Neuron (in vitro differentiated cells): ENCODE results near the gene NOTCH1.

Experiments used
- H2AFZ ChIP-seq: one replicate; pipeline ENCODE4 v1.6.1; 2013; ENCODE audit warnings: low read depth, mild to moderate bottlenecking, inconsistent platforms, low read length, moderate library complexity
- H3K27me3 ChIP-seq: one replicate; pipeline ENCODE4 v1.6.1; 2013; ENCODE audit warnings: low read length; ENCODE audit not compliant: insufficient read depth
- H3K36me3 ChIP-seq: one replicate; pipeline ENCODE4 v1.6.1; 2013; ENCODE audit warnings: low read length; ENCODE audit not compliant: insufficient read depth
- H3K4me1 ChIP-seq: one replicate; pipeline ENCODE4 v1.6.1; 2013; ENCODE audit warnings: low read length; ENCODE audit not compliant: insufficient read depth
- H3K4me3 ChIP-seq: 2 replicates; pipeline ENCODE4 v1.5.1; 2013; ENCODE audit warnings: mild to moderate bottlenecking, low read length, moderate library complexity
- H3K9me3 ChIP-seq: one replicate; pipeline ENCODE4 v1.6.1; 2013; ENCODE audit warnings: low read length

Gene NOTCH1

DNA sequence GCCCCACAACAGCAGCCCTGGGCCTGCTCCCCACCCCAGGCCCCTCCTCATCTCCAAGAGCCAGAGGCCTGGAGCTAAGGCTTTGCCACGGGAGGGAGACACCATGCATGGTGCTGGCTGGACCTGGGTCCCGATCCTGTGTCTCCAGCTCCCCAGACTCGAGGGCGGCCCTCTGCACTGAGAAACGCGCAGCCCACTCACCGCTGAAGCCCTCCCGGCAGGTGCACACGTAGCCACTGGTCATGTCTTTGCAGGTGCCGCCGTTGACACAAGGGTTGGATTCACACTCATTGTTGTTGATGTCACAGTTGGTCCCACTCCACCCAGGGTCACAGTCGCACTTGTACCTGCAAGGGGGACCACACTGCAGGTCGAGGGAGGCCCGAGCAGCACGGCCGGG lies 32.7 kb downstream of the NOTCH1 start:
- no peak overlapping the region for H2AFZ ChIP-seq
- no peaks in the 10 kb centered on the region for H3K9me3 ChIP-seq
- no peak overlapping the region for H3K4me3 ChIP-seq
- H3K36me3 ChIP-seq, result peaks cover 90% of the 10 kb centered on the region
- no peaks in the 10 kb centered on the region for H3K27me3 ChIP-seq
- H3K4me1 ChIP-seq, result peaks cover 6% of the 10 kb centered on the region

DNA sequence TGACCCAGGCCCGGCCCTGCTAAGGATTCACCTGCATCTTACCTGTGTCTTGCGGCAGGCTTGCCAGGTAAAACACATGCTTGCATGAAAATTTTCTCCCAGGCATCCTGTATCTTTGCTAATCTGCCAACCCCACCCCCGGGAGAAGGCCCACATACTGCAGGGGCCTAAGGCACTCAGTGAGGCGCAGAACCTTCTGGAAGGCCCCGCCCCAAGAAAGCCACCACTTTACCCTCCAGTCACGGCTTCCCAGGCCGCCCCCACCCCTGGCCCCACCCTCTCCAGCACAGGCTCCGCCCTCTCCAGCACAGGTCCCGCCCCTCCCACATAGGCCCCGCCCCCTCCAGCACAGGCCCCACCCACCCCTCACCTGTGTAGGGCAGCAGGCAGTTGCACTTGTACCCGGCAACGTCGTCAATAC lies 33.2 kb downstream of the NOTCH1 start:
- no peak overlapping the region for H2AFZ ChIP-seq
- H3K4me1 ChIP-seq, result peaks cover 6% of the 10 kb centered on the region
- H3K9me3 ChIP-seq, result no peaks in the 10 kb centered on the region
- H3K4me3 ChIP-seq, result no peak overlapping the region
- no peaks in the 10 kb centered on the region for H3K27me3 ChIP-seq
- peaks cover 90% of the 10 kb centered on the region for H3K36me3 ChIP-seq

DNA sequence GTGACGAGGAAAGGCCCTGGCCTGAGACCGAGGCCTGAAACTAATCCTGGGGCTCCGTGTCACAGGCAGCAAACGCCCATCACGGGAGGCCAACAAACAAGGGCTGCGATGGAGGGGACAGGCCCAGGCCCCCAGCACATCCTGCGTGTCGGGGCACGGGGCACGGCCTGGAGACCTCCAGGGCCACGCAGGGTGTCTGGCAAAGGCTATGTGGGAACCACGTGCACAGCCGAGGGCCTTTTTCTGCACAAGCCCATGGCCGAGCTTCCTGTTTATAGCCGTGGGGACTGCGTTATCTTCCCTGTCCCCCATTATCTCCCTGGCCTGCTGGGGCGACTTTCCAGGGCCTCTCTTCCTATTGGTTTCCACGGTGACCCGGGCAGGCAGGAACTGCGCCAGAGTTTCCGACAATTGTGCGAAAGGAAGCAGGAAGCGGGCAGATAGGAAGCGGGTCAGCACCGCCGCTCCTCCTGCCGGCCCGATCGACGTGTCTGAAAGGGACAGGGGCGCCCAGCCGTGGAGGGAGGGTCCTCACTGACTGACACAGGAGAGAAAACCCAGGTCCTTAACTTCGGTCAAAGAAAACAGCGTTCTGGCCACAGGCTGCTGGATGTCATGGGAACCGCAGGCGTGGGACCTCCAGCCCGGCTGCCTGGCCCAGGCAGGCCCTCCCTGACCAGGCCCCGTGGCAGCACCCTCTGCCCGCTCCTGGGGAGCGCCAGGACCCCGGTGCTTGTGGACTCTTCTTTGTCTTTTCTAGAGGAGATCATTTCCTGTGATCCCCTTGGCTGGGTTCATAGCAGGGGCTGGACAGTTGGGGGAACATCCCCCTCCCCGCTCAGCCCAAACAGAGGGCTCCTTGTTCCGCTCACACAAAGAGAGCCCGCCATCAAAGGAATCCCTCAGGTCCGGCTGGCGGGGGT lies 33.9 kb downstream of the NOTCH1 start:
- no peaks in the 10 kb centered on the region for H3K27me3 ChIP-seq
- H2AFZ ChIP-seq, result no peak overlapping the region
- peaks cover 6% of the 10 kb centered on the region for H3K4me1 ChIP-seq
- no peaks in the 10 kb centered on the region for H3K9me3 ChIP-seq
- H3K4me3 ChIP-seq, result no peak overlapping the region
- peaks cover 91% of the 10 kb centered on the region for H3K36me3 ChIP-seq

DNA sequence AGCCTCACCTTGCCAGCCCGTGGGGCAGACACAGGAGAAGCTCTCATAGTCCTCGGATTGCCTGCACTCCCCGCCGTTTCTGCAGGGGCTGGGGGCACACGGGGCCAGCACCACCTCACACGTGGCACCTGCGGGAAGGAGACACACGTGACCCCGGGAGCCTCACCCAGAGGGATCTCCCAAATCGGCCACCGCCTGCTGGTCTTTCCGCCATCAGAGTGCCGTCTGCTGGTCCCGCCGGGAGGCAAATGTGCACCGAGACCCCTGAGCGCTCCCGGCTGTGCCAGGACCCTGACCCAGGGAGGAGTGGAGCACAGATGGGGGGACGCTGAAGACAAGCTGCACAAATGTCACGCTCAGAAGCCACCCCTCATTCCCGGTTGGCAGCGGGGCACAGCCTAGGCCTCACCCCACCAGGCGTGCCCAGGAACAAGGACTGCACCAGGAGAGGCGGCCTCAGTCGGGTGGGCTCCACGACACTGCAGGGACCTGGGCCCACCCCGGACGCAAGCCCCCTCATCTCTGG lies 34.6 kb downstream of the NOTCH1 start:
- no peak overlapping the region for H2AFZ ChIP-seq
- H3K36me3 ChIP-seq, result peaks cover 94% of the 10 kb centered on the region
- H3K9me3 ChIP-seq, result no peaks in the 10 kb centered on the region
- no peaks in the 10 kb centered on the region for H3K4me1 ChIP-seq
- H3K4me3 ChIP-seq, result no peak overlapping the region
- no peaks in the 10 kb centered on the region for H3K27me3 ChIP-seq

DNA sequence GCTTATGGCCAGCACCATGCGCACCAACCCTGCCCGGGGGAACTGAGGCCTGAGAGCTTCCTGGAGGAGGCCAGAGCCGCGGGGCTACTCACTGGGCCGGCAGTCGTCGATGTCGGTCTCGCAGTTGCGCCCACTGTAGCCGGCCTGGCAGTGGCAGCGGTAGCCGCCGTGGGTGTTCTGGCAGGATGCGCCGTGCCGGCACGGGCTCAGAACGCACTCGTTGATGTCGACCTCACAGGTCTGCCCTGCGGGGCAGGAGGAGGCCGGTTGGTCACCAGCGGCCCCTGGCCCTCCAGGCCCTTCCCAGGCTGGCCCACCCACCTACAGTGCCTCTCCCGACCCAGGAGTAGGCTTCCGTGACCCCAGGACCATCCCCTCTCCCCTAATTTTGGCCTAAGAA lies 35.3 kb downstream of the NOTCH1 start:
- no peaks in the 10 kb centered on the region for H3K9me3 ChIP-seq
- peaks cover 93% of the 10 kb centered on the region for H3K36me3 ChIP-seq
- H3K4me3 ChIP-seq, result no peak overlapping the region
- H3K27me3 ChIP-seq, result no peaks in the 10 kb centered on the region
- no peak overlapping the region for H2AFZ ChIP-seq
- H3K4me1 ChIP-seq, result no peaks in the 10 kb centered on the region

DNA sequence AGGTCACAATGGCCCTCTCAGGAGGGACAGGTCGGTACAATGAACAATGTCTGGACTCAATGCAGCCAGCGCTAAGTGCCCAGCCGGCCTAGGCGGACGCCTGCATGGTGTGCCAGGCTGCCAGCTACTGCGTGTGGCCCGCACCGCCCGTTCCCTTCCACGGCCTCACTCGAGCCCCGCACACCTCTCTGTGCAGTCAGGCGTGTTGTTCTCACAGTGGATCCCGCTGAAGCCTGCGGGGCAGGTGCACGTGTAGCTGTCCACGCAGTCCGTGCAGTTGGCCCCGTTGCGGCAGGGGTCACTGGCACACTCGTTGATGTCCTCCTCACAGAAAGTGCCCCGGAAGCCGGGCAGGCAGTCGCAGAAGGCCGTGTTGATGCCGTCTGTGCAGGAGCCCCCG lies 36.3 kb downstream of the NOTCH1 start:
- Histone ChIP-seq H3K36me3 (peaks cover 93% of the 10 kb centered on the region), H3K27me3 (no peaks in the 10 kb centered on the region), H2AFZ (no peak overlapping the region), H3K9me3 (no peaks in the 10 kb centered on the region), H3K4me1 (no peaks in the 10 kb centered on the region), H3K4me3 (no peak overlapping the region)

DNA sequence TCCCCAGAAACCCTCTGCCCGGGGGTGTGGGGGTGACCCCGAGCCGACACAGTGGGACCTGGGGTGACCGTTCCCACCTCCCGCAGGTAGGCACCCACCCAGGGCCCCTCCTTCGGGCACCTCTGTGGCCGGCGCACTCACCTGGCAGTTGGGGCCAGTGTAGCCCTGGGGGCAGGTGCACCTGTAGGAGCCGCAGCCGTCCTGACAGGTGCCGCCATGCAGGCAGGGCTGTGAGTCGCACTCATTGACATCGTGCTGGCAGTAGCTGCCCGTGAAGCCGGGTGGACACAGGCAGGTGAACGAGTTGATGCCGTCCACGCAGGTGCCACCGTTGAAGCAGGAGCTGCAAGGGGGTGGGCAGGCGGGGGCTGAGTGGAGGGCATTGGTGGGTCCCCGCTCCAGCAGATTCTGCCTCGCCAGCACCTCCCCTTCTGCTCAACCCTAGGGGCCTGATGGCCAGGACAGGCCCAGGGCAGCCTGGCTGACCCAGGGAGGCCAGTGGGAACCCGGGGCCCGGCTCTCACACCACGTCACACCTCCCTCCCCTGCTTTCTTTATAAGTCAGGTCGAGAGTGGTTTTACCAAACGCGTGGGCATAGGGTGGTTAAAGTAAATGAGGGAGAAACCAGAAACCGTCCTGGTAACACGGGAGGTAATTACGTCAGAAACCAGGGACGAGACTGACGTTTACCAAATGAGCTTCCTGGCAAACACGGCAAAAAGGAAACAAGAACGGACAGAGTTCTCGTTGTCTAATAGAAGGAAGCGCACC lies 36.9 kb downstream of the NOTCH1 start:
- no peak overlapping the region for H3K4me3 ChIP-seq
- no peaks in the 10 kb centered on the region for H3K27me3 ChIP-seq
- H3K4me1 ChIP-seq, result no peaks in the 10 kb centered on the region
- H2AFZ ChIP-seq, result no peak overlapping the region
- peaks cover 93% of the 10 kb centered on the region for H3K36me3 ChIP-seq
- H3K9me3 ChIP-seq, result no peaks in the 10 kb centered on the region

DNA sequence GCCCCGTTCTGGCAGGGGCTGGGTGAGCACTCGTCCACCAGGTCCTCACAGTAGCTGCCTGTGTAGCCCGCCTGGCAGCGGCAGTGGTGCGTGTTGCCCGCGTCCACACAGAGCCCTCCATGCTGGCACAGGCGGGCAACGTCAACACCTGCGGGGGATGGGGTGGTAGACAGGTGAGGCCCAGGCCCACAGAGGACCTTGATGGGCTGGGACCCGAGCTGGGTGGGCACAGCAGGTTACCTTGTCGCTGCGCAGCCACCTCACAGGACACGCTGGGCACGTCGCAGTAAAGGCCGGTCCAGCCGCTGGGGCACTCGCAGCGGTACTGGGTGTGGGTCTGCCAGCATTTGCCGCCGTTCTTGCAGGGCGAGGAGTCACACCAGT lies 37.9 kb downstream of the NOTCH1 start:
- Histone ChIP-seq H3K9me3 (no peaks in the 10 kb centered on the region), H3K36me3 (peaks cover 95% of the 10 kb centered on the region), H3K4me3 (no peak overlapping the region), H3K27me3 (no peaks in the 10 kb centered on the region), H3K4me1 (no peaks in the 10 kb centered on the region), H2AFZ (no peak overlapping the region)

DNA sequence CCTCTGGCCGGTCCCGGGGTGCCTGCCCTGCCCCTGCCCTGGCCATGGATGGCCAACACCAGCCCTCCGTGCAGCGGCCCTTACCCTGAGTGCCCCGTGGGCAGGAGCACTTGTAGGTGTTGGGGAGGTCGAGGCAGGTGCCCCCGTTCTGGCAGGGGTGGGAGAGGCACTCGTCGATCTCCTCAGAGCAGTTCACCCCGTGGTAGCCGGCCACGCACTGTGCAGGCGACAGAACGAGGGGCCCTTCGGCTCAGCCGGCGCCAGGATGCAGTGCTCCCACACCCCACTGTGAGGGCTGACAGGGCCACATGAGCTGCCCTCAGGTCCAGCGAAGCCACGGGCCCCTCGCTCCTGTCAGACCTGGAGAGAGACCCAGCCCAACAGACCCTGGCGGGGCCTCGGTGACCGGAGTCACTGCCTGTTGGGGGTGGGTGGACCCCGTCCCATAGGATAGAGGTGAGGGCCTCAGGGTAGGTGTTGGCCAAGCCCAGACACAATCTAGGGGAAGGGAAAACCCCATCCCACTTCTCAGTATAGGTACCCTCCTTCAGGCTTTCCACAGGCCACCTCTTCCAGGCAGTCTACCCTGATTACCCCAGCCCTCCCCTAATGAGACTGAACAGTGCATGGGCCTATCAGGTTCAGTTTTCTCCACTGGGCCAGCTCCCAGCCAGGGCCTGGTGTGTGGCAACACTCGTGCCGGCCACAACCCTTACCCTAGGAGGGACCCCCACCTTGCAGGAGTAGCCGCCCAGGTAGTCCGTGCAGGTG lies 38.4 kb downstream of the NOTCH1 start:
- H2AFZ ChIP-seq, result no peak overlapping the region
- no peaks in the 10 kb centered on the region for H3K27me3 ChIP-seq
- H3K4me3 ChIP-seq, result no peak overlapping the region
- H3K36me3 ChIP-seq, result peaks cover 97% of the 10 kb centered on the region
- H3K9me3 ChIP-seq, result no peaks in the 10 kb centered on the region
- H3K4me1 ChIP-seq, result no peaks in the 10 kb centered on the region

DNA sequence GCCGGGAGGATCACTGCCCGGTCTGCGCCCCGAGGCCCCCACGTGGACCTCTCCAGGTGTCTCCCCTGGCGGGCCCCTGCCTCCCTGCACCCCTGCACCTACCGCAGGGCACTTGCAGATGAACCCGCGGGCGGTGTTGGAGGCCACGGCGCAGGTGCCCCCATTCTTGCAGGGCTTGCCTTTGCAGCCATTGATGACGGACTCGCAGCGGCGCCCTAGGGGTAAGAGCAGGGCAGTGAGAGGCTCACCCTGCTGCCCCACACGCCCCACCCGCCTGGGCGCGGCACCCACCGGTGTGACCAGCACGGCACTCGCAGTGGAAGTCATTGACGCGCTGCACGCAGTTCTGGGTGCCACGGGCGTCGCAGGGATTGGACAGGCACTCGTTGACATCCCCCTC lies 39.4 kb downstream of the NOTCH1 start:
- peaks cover 91% of the 10 kb centered on the region for H3K36me3 ChIP-seq
- no peak overlapping the region for H3K4me3 ChIP-seq
- no peaks in the 10 kb centered on the region for H3K4me1 ChIP-seq
- no peaks in the 10 kb centered on the region for H3K9me3 ChIP-seq
- H2AFZ ChIP-seq, result no peak overlapping the region
- no peaks in the 10 kb centered on the region for H3K27me3 ChIP-seq

DNA sequence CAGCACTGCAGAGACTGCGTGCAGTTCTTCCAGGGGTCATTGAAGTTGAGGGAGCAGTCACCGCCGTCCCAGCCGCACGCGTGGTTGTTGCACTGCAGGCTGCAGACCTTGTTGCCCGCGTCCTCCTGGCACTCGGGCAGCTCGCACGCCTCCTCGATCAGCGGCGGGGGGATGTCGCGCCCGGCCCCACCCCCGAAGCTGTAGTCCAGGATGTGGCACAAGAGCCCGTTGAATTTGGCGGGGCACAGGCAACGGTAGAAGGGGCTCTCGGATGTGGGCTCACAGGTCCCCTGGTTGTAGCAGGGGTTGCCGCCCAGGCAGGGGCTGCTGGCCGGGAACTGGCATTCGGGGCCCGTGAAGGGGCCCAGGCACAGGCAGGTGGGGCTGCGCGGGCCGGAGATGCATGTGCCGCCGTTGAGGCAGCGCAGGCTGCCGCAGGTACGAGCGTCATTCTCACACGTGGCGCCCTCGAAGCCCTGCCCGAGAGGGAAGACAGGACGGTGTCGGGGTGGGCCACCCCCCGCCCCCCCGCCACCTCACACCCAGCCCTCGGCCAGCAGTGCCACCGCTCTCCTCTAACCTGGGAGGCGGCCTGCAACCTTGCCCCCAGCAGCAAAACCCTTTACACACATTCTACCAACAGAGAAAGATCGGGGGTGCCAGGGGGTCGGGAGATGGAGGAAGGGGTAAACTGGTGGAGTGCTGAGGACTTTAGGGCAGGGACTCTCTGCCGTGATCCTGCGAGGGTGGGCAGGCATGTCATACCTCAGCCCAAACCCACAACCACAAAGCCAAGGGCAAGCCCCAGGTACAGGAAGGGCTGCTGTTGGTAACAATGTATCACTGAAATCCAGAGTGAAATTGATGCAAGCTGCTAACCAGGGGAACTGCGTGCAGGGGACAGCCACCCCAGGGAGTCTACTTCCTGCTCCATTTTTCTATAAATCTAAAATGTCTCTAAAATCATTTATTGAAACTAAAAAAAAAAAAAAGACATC lies 40.1 kb downstream of the NOTCH1 start:
- H3K9me3 ChIP-seq, result no peaks in the 10 kb centered on the region
- H3K4me3 ChIP-seq, result no peak overlapping the region

More for the DNA sequence above, 40.1 kb downstream of the NOTCH1 start:
- Histone ChIP-seq H3K36me3 (peaks cover 90% of the 10 kb centered on the region), H3K4me1 (no peaks in the 10 kb centered on the region), H2AFZ (no peak overlapping the region), H3K27me3 (no peaks in the 10 kb centered on the region)
